GM19193 (cell line): Measurements from ENCODE around the gene SORBS1.

ENCODE experiments used
- POLR2A ChIP-seq: IDR thresholded peaks from 4 replicates; pipeline ENCODE4 v1.6.1; 2011; ENCODE audit not compliant: insufficient read depth, insufficient read length; ENCODE audit errors: extremely low read depth

SORBS1 gene

DNA sequence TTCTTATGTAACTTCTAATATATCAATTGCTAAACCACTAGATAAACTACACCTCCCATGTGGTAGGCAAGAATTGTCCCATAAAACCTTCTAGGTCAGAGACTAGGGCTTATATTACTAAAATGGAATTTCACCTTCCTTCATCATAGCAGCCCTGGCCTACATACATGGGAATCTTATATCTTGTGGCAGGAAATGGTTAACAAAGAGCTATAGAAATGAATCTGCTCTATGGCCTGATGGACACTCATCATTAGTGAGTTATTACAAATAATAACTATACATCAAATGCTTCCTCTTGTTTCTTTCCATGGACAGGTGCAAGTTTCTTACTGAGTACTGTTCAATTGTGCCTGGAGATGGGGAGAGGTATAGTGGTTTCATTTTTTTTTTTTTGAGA lies 208.0 kb downstream of the SORBS1 start:
- TF ChIP-seq POLR2A, result no peak

GRCh38 chr10:95352684-95353083 lies 208.5 kb downstream of the SORBS1 start:
- no peak for TF ChIP-seq POLR2A

DNA sequence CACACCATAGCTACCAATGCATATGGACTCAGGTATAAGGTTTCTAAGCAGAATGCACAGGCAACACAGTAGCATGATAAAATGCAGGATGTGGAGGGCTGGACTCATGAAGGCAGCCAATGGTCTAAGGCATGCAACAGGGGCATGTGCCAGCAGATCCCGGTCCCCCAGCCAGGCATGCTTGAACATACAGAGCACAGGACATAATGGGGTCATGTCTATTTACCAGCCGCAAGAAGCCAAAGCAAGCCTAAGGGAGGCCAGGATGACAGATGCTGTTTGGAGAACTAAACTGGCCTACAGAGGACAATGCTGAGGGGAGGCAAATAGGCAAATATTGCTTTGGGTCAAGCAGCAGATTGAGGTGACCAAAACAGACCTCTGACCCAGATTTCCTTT lies 210.3 kb downstream of the SORBS1 start:
- no peak for TF ChIP-seq POLR2A

GRCh38 chr10:95350219-95350829 lies 210.8 kb downstream of the SORBS1 start:
- no peak for TF ChIP-seq POLR2A

DNA sequence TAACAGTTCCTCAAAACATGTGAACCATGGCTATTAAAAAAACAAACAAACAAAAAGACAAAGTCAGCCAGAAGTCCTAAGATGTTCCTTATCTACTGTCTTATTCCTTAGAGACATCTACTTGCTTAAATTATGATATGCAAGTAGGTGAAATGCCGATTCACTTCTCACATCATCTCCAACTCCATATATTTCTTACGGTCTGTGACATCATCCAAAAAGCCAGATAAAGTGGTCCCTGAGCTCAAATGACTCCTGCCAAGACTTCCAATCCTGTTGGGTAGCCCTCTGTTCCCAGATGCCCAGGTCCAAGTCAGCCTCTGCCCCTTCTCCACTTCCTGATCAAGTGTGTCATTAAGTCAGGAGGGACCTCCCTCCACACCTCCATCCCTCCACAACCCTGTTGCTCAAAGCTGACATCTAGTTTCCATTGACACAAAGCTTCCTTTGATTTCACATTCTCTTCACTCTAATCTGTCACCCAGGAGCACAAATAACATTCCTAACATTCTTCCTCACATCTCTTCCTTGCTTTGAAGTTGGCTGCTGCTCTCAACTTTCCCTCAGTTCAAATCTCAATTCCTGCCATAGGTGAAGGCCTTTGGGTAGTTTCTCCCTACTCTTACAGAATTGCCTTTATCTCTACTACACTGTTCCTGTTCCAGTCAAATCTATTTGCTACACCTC lies 214.3 kb downstream of the SORBS1 start:
- no peak for TF ChIP-seq POLR2A

- no peak for TF ChIP-seq POLR2A
Observed at GRCh38 chr10:95343573-95343972, 217.6 kb downstream of the SORBS1 start.

DNA sequence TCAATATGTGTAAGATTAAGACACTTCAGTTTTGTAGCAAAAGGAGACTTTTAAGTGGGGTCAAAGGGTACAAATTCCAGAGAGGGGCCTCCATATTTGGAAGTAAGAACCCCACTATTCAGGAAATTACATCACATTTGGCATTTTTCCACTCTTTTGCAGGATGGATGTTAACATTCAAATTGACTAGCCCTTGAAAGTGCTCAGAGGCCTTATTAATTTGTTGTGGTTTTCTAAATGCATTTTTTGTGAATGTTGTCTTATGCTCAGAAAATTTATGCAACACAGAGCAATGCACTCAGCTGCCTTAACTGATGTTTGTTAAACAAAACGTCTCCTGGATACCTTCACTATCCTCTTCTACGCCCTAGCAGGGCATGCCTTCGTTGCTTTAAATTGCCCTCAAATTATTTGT lies 219.4 kb downstream of the SORBS1 start:
- TF ChIP-seq POLR2A, result no peak

GRCh38 chr10:95339863-95340262 lies 221.3 kb downstream of the SORBS1 start:
- no peak for TF ChIP-seq POLR2A

GRCh38 chr10:95337423-95338160 lies 223.6 kb downstream of the SORBS1 start:
- TF ChIP-seq POLR2A, result no peak

DNA sequence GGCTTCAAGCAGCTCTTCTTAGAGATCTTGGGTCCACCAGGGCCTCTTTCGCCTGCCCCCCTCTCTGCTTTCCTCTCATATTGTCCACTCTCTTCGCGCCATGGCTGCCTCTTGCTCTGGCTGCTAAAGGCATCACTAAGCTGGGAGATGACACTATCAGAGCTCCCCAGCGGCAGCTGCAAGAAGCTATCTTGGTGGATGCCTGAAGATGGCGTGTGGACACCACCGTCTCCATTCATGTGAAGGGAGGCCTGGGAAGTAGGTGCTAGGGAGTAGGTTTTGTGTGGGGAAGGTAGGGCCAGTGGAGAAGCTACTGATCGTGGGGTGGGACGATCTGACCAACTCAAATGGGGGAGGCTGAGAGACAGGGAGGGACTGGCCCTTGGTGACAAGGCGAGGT lies 224.5 kb downstream of the SORBS1 start:
- TF ChIP-seq POLR2A, result no peak

DNA sequence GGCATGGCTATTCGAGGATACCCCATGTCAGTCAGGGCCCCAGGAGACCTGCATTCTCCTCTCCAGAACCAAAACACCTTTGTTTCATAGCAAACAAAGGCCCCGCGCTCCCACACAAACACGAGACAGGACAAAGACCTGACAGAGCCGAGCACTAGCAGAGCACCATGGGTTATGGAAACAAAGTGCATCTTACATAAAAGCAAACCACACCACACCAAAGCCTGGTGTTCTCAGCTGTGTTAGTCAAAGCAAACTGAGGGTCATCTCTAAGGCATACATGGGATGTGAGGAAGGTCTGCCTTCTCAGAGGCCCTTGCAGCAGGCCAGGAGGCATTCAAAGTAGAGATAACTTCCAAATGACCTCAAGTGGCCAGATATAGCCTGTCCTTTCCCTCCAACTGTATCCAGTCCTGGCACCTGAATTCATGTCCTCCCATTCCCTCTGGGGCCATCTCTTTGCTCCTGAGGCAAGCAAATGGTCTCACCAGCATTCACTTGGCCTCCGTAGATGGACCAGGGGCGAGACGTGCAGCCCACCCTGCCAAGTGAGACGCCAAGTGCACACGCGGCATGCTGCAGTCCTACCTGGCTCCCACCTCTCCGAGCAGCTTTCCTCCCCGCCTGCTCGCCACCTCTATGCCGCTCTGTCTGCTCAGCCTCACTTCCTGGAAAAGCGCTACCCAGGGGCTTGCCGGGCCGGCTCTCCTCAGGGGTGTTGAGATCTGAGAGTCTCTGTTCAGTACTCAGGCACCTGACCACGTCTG lies 225.1 kb downstream of the SORBS1 start:
- no peak for TF ChIP-seq POLR2A

DNA sequence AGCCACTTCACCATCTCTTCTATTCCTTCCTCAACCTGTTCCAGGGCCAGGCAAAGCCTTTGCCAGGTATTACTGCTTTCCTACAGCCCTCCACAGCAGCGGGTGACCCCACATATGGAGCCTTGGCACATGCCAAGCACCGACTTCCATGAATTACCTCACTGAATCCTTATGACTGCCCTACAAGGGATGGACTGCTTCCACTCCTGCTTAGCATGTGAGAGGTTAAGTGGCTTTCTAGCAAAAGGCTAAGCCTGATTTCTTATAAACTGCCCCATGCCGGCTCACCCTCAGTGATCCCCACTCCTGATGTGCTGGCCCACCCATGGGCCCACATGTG lies 226.4 kb downstream of the SORBS1 start:
- TF ChIP-seq POLR2A, result no peak

- TF ChIP-seq POLR2A, result no peak
Observed at GRCh38 chr10:95333997-95334804, 227.0 kb downstream of the SORBS1 start.

DNA sequence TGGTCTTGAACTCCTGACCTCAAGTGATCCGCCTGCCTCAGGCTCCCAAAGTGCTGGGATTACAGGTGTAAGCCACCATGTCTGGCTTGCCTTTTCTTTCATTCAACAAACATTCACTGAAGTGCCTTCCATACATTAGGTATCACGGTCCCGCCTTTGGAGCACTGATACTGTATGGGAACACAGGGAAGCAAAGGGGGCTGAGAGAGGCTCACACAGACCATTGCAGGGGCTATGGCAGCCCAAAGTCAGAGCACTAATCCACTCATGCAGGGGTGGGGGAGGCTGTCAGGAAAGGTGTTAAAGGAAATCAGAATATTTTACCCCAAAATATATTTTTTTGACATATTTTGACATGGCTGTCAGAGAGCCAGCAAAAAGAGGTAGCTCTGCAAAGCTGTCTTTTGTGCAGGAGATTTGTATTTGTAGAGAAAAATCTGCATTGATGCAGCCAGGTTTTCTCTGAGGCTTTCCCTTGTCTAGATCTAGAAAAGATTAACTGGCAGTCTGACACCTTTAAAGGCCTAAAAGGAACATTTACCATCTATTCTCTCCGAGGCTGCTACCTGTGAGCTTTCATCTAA lies 228.4 kb downstream of the SORBS1 start:
- TF ChIP-seq POLR2A, result no peak

DNA sequence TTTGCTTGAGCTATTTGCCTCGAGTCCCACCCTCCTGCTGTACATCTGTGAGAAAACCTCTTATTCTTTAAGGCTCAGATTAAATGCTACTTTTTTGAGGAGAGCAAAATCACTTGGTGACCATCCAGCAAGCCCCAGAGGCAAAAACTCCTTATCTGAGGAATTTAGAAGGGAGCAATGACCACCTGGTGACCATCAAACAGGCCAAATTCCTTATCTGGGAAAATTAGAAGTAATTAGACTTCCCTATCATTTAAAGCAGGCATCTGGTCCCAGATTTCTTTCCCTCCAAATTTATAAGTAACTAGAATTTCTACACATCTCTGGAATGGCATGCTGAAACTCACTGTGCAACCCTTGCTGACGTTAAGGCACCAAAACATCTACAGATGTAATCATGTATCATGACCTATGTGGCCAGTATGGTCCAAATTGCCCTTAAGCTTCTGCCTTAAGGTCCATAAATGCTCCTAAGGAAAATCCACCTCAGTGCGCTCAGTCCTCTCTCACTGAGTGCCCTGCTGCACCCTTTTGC lies 229.5 kb downstream of the SORBS1 start:
- no peak for TF ChIP-seq POLR2A

- TF ChIP-seq POLR2A, result no peak
Observed at GRCh38 chr10:95330966-95331453, 230.2 kb downstream of the SORBS1 start.
